IPS-18a (cell line): ENCODE measurements around the gene RAP1GDS1.
"Not testable (repeated sequence)": the region's sequence is repeated elsewhere in the genome, so short reads cannot be mapped to it uniquely, and the experiment has no call there.

ENCODE experiments used
- H3K27ac ChIP-seq: one replicate; pipeline ENCODE4 v1.5.1; 2013; ENCODE audit warnings: low read length
- H3K27me3 ChIP-seq: one replicate; pipeline ENCODE4 v1.6.1; 2013; ENCODE audit warnings: mild to moderate bottlenecking, low read length; ENCODE audit not compliant: control insufficient read depth, insufficient read depth
- H3K36me3 ChIP-seq: one replicate; pipeline ENCODE4 v1.6.1; 2013; ENCODE audit warnings: low read depth, low read length; ENCODE audit not compliant: control insufficient read depth
- H3K4me1 ChIP-seq: one replicate; pipeline ENCODE4 v1.6.1; 2013; ENCODE audit warnings: low read depth, low read length; ENCODE audit not compliant: control insufficient read depth
- H3K4me3 ChIP-seq: one replicate; pipeline ENCODE4 v1.5.1; 2013; ENCODE audit warnings: low read length
- H3K9ac ChIP-seq: one replicate; pipeline ENCODE4 v1.6.1; 2013; ENCODE audit warnings: mild to moderate bottlenecking, low read length, moderate library complexity
- H3K9me3 ChIP-seq: one replicate; pipeline ENCODE4 v1.6.1; 2013; ENCODE audit warnings: low read depth, low read length; ENCODE audit not compliant: control insufficient read depth

RAP1GDS1 gene

DNA sequence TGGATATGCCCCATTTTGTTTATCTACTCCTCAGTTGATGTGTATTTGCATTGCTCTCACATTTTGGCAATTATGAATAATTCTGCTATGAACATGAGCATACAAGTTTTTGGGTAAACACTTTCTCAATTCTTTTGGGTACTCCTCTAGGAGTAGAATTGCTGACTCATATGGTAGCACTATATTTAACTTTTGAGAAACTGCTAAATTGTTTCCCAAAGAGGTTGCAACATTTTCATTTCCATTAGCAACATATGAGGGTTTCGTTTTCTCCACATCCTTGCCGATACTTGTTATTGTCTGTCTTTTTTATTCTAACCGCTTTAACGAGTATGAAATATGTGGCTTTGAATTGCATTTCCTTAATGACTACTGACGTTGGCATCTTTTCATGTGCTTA is 211.9 kb downstream of the RAP1GDS1 start:
- Histone ChIP-seq H3K9ac (no peak overlapping the region), H3K36me3 (peaks cover 5% of the 10 kb centered on the region), H3K27ac (no peak overlapping the region), H3K4me3 (no peak overlapping the region), H3K27me3 (no peaks in the 10 kb centered on the region), H3K9me3 (no peaks in the 10 kb centered on the region), H3K4me1 (no peaks in the 10 kb centered on the region)

DNA sequence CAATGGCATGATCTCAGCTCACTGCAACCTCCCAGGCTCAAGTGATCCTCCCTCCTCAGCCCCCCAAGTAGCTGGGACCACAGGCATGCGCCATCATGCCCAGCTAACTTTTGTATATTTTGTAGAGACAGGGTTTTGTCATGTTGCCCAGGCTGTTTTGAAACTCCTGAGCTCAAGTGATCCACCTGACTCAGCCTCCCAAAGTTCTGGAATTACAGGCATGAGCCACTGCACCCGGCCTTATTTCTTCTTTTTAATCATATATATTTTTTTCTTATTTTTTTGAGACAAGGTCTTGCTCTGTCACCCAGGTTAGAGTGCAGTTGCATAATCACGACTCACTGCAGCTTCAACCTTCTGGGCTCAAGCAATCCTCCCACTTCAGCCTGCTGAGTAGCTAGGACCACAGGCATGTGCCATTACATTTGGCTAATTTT is 213.2 kb downstream of the RAP1GDS1 start:
- Histone ChIP-seq H3K4me1 (no peaks in the 10 kb centered on the region), H3K36me3 (peaks cover 5% of the 10 kb centered on the region), H3K27ac (no peak overlapping the region), H3K27me3 (no peaks in the 10 kb centered on the region), H3K9ac (no peak overlapping the region), H3K9me3 (no peaks in the 10 kb centered on the region), H3K4me3 (no peak overlapping the region)

GRCh38 chr4:98476891-98477290 is 215.7 kb downstream of the RAP1GDS1 start:
- H3K27me3 ChIP-seq: no peaks in the 10 kb centered on the region
- H3K4me3 ChIP-seq: no peak overlapping the region
- no peaks in the 10 kb centered on the region for H3K4me1 ChIP-seq
- H3K9me3 ChIP-seq: no peaks in the 10 kb centered on the region
- H3K27ac ChIP-seq: no peak overlapping the region
- peaks cover 3% of the 10 kb centered on the region for H3K36me3 ChIP-seq
- H3K9ac ChIP-seq: no peak overlapping the region

DNA sequence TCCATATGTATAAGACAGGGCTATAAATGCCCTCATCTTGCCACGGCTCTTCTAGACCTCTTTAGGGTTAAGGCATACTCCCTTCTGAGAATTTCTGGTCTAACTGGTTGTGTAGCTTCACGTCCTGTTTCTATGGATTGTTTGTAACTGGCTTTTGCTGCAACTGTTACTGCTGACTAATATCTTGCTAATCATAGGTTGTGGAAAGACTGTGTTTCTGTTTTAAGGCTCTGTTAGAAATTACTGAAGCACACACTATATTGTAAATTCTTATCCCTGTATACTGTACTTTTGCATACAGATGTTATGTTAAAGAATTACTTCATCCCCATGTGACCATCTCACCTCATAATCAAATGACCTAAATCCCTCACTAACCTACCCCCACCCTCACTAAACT is 218.4 kb downstream of the RAP1GDS1 start:
- not testable (repeated sequence) for H3K4me3 ChIP-seq, H3K9ac ChIP-seq, H3K4me1 ChIP-seq, H3K36me3 ChIP-seq, H3K27ac ChIP-seq, H3K27me3 ChIP-seq, H3K9me3 ChIP-seq

DNA sequence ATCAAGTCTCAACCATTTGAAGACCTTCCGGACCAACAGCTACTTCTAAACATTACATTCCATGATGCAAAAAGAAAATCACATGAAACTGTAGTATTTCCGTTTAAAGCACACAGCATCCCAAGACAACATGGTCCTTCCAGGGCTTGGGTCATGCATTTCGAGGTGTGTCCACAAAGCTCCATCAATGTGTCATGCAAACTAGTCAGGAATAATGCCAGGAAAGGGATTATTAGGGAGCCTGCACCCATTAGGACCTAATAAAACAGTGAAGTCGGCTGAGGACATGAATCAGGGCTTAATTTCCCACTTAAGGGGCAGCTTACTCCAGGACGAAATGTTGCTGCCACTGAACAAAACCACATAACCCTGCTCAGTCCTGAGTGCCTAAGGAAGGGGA is 219.4 kb downstream of the RAP1GDS1 start:
- H3K9ac ChIP-seq: no peak overlapping the region
- no peaks in the 10 kb centered on the region for H3K4me1 ChIP-seq
- no peaks in the 10 kb centered on the region for H3K36me3 ChIP-seq
- H3K27me3 ChIP-seq: no peaks in the 10 kb centered on the region
- no peaks in the 10 kb centered on the region for H3K9me3 ChIP-seq
- no peak overlapping the region for H3K4me3 ChIP-seq
- no peak overlapping the region for H3K27ac ChIP-seq

DNA sequence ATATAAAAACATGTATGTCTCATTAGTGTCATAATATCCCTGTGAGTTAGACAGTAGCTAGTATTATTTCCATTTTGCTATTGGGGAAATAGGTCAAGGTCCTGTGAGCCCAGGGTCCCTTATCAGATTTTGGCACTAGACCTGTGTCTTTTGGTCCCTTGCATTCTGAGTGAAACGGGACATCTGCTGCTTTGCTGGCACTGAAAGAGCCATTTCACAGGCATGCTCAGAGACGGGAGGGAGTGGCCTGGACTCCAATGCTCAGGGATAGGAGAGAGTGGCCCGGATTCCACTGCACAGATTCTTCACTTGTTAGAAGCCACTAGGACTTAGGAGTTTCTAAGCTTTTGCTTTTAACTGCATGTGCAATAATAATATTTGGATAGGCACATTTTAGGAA is 220.0 kb downstream of the RAP1GDS1 start:
- Histone ChIP-seq H3K27me3 (no peaks in the 10 kb centered on the region), H3K27ac (no peak overlapping the region), H3K9me3 (no peaks in the 10 kb centered on the region), H3K9ac (no peak overlapping the region), H3K36me3 (no peaks in the 10 kb centered on the region), H3K4me3 (no peak overlapping the region), H3K4me1 (no peaks in the 10 kb centered on the region)

- H3K9me3 ChIP-seq: no peaks in the 10 kb centered on the region
- H3K36me3 ChIP-seq: no peaks in the 10 kb centered on the region
- H3K9ac ChIP-seq: no peak overlapping the region
- H3K4me3 ChIP-seq: no peak overlapping the region
- H3K4me1 ChIP-seq: peaks cover 11% of the 10 kb centered on the region
- H3K27ac ChIP-seq: no peak overlapping the region
- H3K27me3 ChIP-seq: no peaks in the 10 kb centered on the region
Measured at GRCh38 chr4:98482503-98482846, 221.3 kb downstream of the RAP1GDS1 start.

DNA sequence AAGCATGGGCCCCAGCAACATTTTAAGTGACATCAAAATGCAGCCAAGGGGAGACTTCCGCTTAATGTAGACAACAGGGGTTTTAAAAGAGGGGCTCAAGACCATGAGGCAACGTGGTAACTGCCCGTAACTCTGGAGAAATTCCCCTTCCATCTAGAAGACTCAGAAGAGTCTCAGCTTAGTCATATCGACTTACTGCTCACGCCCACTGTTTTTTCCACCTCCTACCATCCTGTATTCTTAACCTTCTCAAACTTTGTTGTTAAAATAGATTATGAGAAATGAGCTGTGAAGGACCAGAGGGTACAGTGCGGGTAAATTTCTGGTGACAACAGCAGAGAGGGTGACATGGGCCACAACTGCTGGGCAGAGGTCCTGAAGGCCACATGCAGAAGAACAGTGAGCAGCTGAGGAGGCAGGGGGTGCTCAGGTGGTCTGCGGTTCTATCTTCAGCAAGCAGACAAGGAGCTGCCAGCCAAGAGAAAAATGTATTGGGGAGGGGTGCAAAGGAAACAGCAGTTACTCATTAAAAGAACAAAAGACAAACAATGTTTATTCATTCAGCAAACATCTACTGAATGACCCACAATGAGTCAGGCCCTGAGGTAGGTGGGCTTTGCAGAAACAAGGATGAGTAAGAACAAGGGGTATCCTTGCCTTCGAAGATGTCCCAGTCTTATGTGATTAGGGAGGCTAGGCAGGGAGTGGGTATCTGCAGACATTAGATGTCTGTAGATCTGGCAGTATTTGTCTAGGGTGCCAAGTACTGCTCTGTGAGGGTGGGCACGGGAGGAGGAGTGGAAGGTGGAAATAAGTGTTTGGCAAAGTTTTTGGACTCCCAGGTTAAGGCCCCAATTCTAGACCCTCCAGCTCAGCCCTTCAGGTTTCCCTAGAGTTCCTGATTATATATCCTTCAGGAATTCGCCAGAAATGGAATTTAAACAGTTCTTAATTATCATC is 221.9 kb downstream of the RAP1GDS1 start:
- Histone ChIP-seq H3K36me3 (no peaks in the 10 kb centered on the region), H3K27ac (no peak overlapping the region), H3K4me1 (peaks cover 17% of the 10 kb centered on the region)

DNA sequence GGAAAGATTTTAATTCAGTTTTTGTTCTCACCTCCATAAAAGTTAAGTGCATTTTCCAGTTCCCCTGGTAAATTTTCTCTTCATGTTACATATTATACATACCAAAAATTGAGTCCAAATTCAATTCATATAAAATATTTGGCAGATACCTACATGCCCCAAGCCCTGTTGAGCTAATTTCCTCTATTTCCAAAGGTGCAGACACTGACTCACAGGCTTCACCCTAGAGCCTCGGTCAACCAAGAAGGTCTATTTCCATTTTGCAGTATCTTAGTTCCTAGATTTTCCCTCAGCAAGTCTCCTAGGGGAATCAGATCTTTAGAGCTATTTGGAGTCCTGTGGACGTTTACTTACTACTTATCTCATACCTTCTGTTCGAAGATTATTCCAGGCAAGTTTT is 222.8 kb downstream of the RAP1GDS1 start:
- H3K36me3 ChIP-seq: no peaks in the 10 kb centered on the region
- H3K9ac ChIP-seq: no peak overlapping the region
- no peak overlapping the region for H3K4me3 ChIP-seq
- H3K9me3 ChIP-seq: no peaks in the 10 kb centered on the region
- H3K4me1 ChIP-seq: peaks cover 17% of the 10 kb centered on the region
- no peak overlapping the region for H3K27ac ChIP-seq
- no peaks in the 10 kb centered on the region for H3K27me3 ChIP-seq

More for the DNA sequence above, 221.9 kb downstream of the RAP1GDS1 start:
- Histone ChIP-seq H3K27me3 (no peaks in the 10 kb centered on the region), H3K9me3 (no peaks in the 10 kb centered on the region), H3K9ac (no peak overlapping the region), H3K4me3 (no peak overlapping the region)

- H3K27me3 ChIP-seq: no peaks in the 10 kb centered on the region
- H3K27ac ChIP-seq: no peak overlapping the region
Measured at GRCh38 chr4:98485816-98486345, 224.7 kb downstream of the RAP1GDS1 start.

GRCh38 chr4:98490251-98490650 is 229.1 kb downstream of the RAP1GDS1 start:
- no peaks in the 10 kb centered on the region for H3K36me3 ChIP-seq
- H3K4me1 ChIP-seq: peaks cover 20% of the 10 kb centered on the region
- no peaks in the 10 kb centered on the region for H3K27me3 ChIP-seq
- no peaks in the 10 kb centered on the region for H3K9me3 ChIP-seq
- no peak overlapping the region for H3K4me3 ChIP-seq
- no peak overlapping the region for H3K9ac ChIP-seq
- no peak overlapping the region for H3K27ac ChIP-seq

More at GRCh38 chr4:98485816-98486345, 224.7 kb downstream of the RAP1GDS1 start:
- Histone ChIP-seq H3K4me1 (peaks cover 17% of the 10 kb centered on the region), H3K9ac (no peak overlapping the region), H3K36me3 (no peaks in the 10 kb centered on the region), H3K4me3 (no peak overlapping the region), H3K9me3 (no peaks in the 10 kb centered on the region)
